Heart left ventricle (tissue), 16 donors: ENCODE data around the gene HSD11B1L. TPM values are rescaled to one million over a fixed set of nuclear protein-coding genes. Genes with fewer than 3 reads are reported as not detected.

Experiments used
- ATAC-seq, 4 donors: fragments of 200-7000 bp; cut with Tn5 transposase; one replicate each; pipeline ENCODE4 v1.9.1; 2020 to 2022; ENCODE audit warnings: moderate library complexity in 4 of 4, mild to moderate bottlenecking in 3 of 4, moderate number of reproducible peaks in 1 of 4
- DNase-seq, 5 donors: peaks; one replicate each; pipeline ENCODE4 v3.0.0-alpha.2; 2020
- H3K27ac ChIP-seq, 12 donors: fragments of 200-600 bp; sonication (generic) in 4 of 12; one replicate each; pipeline versions ENCODE4 v1.5.0 to v1.8.0; 2016 to 2022; ENCODE audit warnings: mild to moderate bottlenecking in 2 of 12
- H3K27me3 ChIP-seq, 9 donors: fragments of 200-600 bp; sonication (generic) in 2 of 9; one replicate each; pipeline versions ENCODE4 v1.5.1 to v1.8.0; 2016 to 2022; ENCODE audit warnings: mild to moderate bottlenecking in 3 of 9
- H3K36me3 ChIP-seq, 9 donors: fragments of 200-600 bp; sonication (generic) in 2 of 9; one replicate each; pipeline versions ENCODE4 v1.5.0 to v1.8.0; 2018 to 2022; ENCODE audit warnings: mild to moderate bottlenecking in 2 of 9
- H3K4me1 ChIP-seq, 12 donors: fragments of 200-600 bp; sonication (generic) in 4 of 12; one replicate each; pipeline versions ENCODE4 v1.5.0 to v1.8.0; 2016 to 2022; ENCODE audit warnings: mild to moderate bottlenecking in 3 of 12
- H3K4me3 ChIP-seq, 12 donors: fragments of 200-600 bp; sonication (generic) in 4 of 12; one replicate each; pipeline versions ENCODE4 v1.5.0 to v1.8.0; 2017 to 2022; ENCODE audit warnings: mild to moderate bottlenecking in 9 of 12, moderate library complexity in 4 of 12
- H3K9me3 ChIP-seq, 12 donors: fragments of 200-600 bp; sonication (generic) in 4 of 12; one replicate each; pipeline versions ENCODE4 v1.5.0 to v1.8.0; 2016 to 2022; ENCODE audit warnings: mild to moderate bottlenecking in 1 of 12
- CTCF ChIP-seq, 12 donors: fragments of 200-600 bp; sonication (generic) in 4 of 12; IDR thresholded peaks; one replicate each; pipeline versions ENCODE4 v1.5.0 to v1.8.0; 2018 to 2022; ENCODE audit warnings: antibody characterized with exemption in 12 of 12, mild to moderate bottlenecking in 5 of 12
- POLR2A ChIP-seq, 2 donors: fragments of 450-650 bp; IDR thresholded peaks; one replicate each; pipeline ENCODE4 v1.6.1; 2017; ENCODE audit warnings: antibody characterized with exemption in 2 of 2, mild to moderate bottlenecking in 2 of 2, moderate library complexity in 2 of 2
- WGBS, 4 donors: extraction: QIAGEN DNeasy Blood & Tissue Kit in 2 of 4; methylation state at CpG; one replicate each; pipeline versions ENCODE4 v1.1.5 to v1.1.7; 2013 to 2018; 5-methylcytosine and 5-hydroxymethylcytosine counted together
- intact Hi-C, 10 donors: fragments of 100-400 bp; cut with DNase I; formaldehyde crosslinking; loops; one replicate each; pipeline versions ENCODE4 v1.11.1 to v1.14.2; 2022
- polyA plus RNA-seq, 2 donors: library from polyadenylated mRNA; stranded (reverse); fragments of 200-250 nt; gene quantifications; one replicate each; pipeline ENCODE4 v1.2.3, GENCODE V29; 2013
- total RNA-seq, 9 donors: library from RNA; depleted of rRNA in 2 of 9; stranded (reverse); fragments of >200 nt in 2 of 9; fragmentation: NEBNext Ultra II Directional in 3 of 9; extraction: Animal tissue kit (Norgen Biotek cat#: 25700) in 3 of 9; gene quantifications; one replicate each; pipeline versions ENCODE4 v1.1.0 to v1.2.4, GENCODE V29; 2016 to 2023
- donor health status: ischemic (EF 13 %, LVEDD 7.1; RV severe dilation, severe dysfunction).
- donor health status: healthy with polysubstance abuse.
- donor health status: DM: no; HTN: yes; CAD: no.
- donor health status: DM: no; HTN: no; CAD: no.
- donor health status: ischemic (EF 25% LVEDD 6.9; RV normal size, moderate dysfunction).
- donor health status: ischemic (EF 25% LVEDD 5.7; RV mildly dilated, moderate dysfunction).
- donor health status: healthy.
- donor health status: DM: yes; HTN: yes; CAD: no.
- donor health status: ischemic (EF 35%, LVEDD 5.7; RV mildly dilated, moderate dysfunction).
- donor health status: nonischemic (EF 11% LVEDD 7.7; RV severe dilation, severe dysfunction).
- donor health status: DM: yes; HTN: yes; CAD: no.
- donor health status: PGD.
- donor health status: ischemic (EF 29% LVEDD 5.4; RV normal size, mild dysfunction).
- donor health status: nonischemic (EF 23%, LVEDD 6.1; RV moderate dilation, normal function).

HSD11B1L gene
- total and polyA plus RNA-seq, 11 donors: 3.7 to 14.4 (median 5.2) TPM

- Histone ChIP-seq H3K9me3 (no peaks in the 10 kb centered on the region), H3K27ac (no peak overlapping the region), H3K4me1 (no peaks in the 10 kb centered on the region), H3K4me3 (no peak overlapping the region), H3K27me3 (no peaks in the 10 kb centered on the region), H3K36me3 (peaks cover 0 to 97% (median 90%) of the 10 kb centered on the region in 9 donors)
- WGBS, 4 donors: 73 to 83% (median 80%) methylated on average over 10 of the region's 10 CpGs
- TF ChIP-seq CTCF (IDR thresholded peaks at IDR 0.05) (no peak), POLR2A (IDR thresholded peaks at IDR 0.05) (no peak)
- no peak for DNase-seq
- no peak for ATAC-seq
- intact Hi-C loops: no loop called here
Observed at GRCh38 chr19:5665781-5666513, 14.9 kb upstream of the HSD11B1L start.

GRCh38 chr19:5666921-5667610 is 13.8 kb upstream of the HSD11B1L start:
- 81 to 89% (median 85%) methylated on average over 16 to 26 of the region's 26 CpGs for WGBS, 4 donors
- intact Hi-C loops: no loop called here

GRCh38 chr19:5667751-5668271 is 13.0 kb upstream of the HSD11B1L start:
- Histone ChIP-seq H3K27me3 (no peaks in the 10 kb centered on the region), H3K27ac (no peak overlapping the region), H3K9me3 (no peaks in the 10 kb centered on the region), H3K36me3 (peaks cover 0 to 86% (median 76%) of the 10 kb centered on the region in 9 donors), H3K4me1 (no peaks in the 10 kb centered on the region), H3K4me3 (no peak overlapping the region)
- intact Hi-C loops: no loop called here
- no peak for TF ChIP-seq CTCF (IDR thresholded peaks at IDR 0.05)
- TF ChIP-seq POLR2A (IDR thresholded peaks at IDR 0.05): no peak
- no peak for DNase-seq
- 83 to 88% (median 86%) methylated on average over 8 to 22 of the region's 22 CpGs for WGBS, 4 donors
- peak in 2 of 4 donors; percentile 14 to 23 for ATAC-seq

More at GRCh38 chr19:5666921-5667610, 13.8 kb upstream of the HSD11B1L start:
- no peaks in the 10 kb centered on the region for H3K9me3 ChIP-seq
- peaks cover 0 to 93% (median 83%) of the 10 kb centered on the region in 9 donors for H3K36me3 ChIP-seq
- no peaks in the 10 kb centered on the region for H3K4me1 ChIP-seq
- H3K27me3 ChIP-seq: no peaks in the 10 kb centered on the region
- no peak overlapping the region for H3K4me3 ChIP-seq
- ATAC-seq: peak in 1 of 4 donors; percentile 5
- no peak overlapping the region for H3K27ac ChIP-seq
- DNase-seq: no peak
- no peak for TF ChIP-seq CTCF (IDR thresholded peaks at IDR 0.05)
- no peak for TF ChIP-seq POLR2A (IDR thresholded peaks at IDR 0.05)

GRCh38 chr19:5669212-5669611 is 11.6 kb upstream of the HSD11B1L start:
- TF ChIP-seq CTCF (IDR thresholded peaks at IDR 0.05) (no peak), POLR2A (IDR thresholded peaks at IDR 0.05) (no peak)
- no peaks in the 10 kb centered on the region for H3K27me3 ChIP-seq
- H3K4me1 ChIP-seq: no peaks in the 10 kb centered on the region
- DNase-seq (no peak), ATAC-seq (no peak)
- H3K9me3 ChIP-seq: no peaks in the 10 kb centered on the region
- H3K4me3 ChIP-seq: no peak overlapping the region
- intact Hi-C loops: no loop called here
- H3K36me3 ChIP-seq: peaks cover 0 to 72% (median 62%) of the 10 kb centered on the region in 9 donors
- WGBS, 4 donors: 82 to 93% (median 85%) methylated on average over 3 to 11 of the region's 11 CpGs
- H3K27ac ChIP-seq: no peak overlapping the region
